H1 (cell line): ENCODE measurements around the gene BABAM2. TPM values are rescaled to one million over a fixed set of nuclear protein-coding genes. Genes with fewer than 3 reads are reported as not detected.

Source experiments
- CTCF ChIP-seq, 3 experiments: IDR thresholded peaks; 1 replicate in 2 of 3; 2 replicates in 1 of 3; pipeline versions ENCODE4 v1.5.1 to v1.6.1; 2011; ENCODE audit warnings: low read length in 3 of 3, mild to moderate bottlenecking in 3 of 3, inconsistent platforms in 2 of 3, low read depth in 1 of 3, moderate library complexity in 1 of 3; ENCODE audit not compliant: insufficient read depth in 1 of 3; ENCODE audit errors: control extremely low read depth in 1 of 3
- KDM1A ChIP-seq: fragments of 200-600, 300-600 bp; sonication (generic); IDR thresholded peaks from 2 replicates; pipeline ENCODE4 v1.7.1; 2016; ENCODE audit warnings: mild to moderate bottlenecking, low read length, borderline replicate concordance
- RNF2 ChIP-seq: fragments of 200-900, 300-1000 bp; sonication (generic); IDR thresholded peaks from 2 replicates; pipeline ENCODE4 v1.7.1; 2016; ENCODE audit warnings: borderline replicate concordance, low read depth, mild to moderate bottlenecking, antibody characterized with exemption, low read length; ENCODE audit not compliant: poor library complexity, severe bottlenecking; ENCODE audit errors: missing control alignments
- SIX5 ChIP-seq: IDR thresholded peaks from 2 replicates; pipeline ENCODE4 v1.6.1; 2011; ENCODE audit warnings: mild to moderate bottlenecking, low read depth, low read length
- polyA plus RNA-seq, 7 experiments: library from polyadenylated mRNA; depleted of rRNA in 3 of 7; stranded (reverse) in 5 of 7; unstranded in 2 of 7; fragments of >200 nt in 5 of 7; fragments of 200-250 nt in 2 of 7; gene quantifications; 1 replicate in 5 of 7; 2 replicates in 1 of 7; 4 replicates in 1 of 7; pipeline versions ENCODE4 v1.2.1 to v1.2.3, GENCODE V29; 2011 to 2013; ENCODE audit warnings: missing spikeins in 2 of 7, mixed read lengths in 2 of 7
- total RNA-seq: library from RNA; stranded (reverse); fragmentation: NEBNext Ultra II Directional; extraction: Animal tissue kit (Norgen Biotek cat#: 25700); gene quantifications from 2 replicates; pipeline ENCODE4 v1.2.1, GENCODE V29; 2021

Gene BABAM2
- total and polyA plus RNA-seq, 2 of the 8 experiments (the other 6 are each of a cell fraction or from before 2014, with no cell fraction given) = 15.8 to 20.9 TPM

DNA sequence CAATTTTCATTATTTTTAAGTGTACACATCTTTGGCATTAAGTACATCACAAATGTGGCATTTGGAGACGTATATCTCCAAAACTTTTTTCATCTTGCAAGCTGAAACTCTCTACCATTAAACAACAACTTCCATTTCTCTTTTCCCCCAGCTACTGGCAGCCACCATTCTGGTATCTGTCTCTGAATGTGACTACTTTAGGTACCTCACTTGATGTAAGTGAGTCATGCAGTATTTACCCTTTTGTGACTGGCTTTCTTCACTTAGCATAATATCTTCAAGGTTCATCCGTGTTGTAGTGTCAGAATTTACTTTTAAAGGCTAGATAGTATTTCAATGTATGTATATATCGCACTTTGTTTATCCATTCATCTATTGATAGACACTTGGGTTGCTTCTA is 17.0 kb downstream of the BABAM2 start (continued):
- TF ChIP-seq RNF2 (no peak), KDM1A (no peak), SIX5 (no peak), CTCF (IDR thresholded peaks at IDR 0.05; ENCODE audit: control extremely low read depth in 1 of 3, insufficient read depth in 1 of 3, low read depth in 1 of 3, low read length in 3 of 3) (no peak)
- TF ChIP-seq, all 59 proteins: peak for 0
